K562 treated with DMSO at 1 percent for 48 hours (cell line): ENCODE data around the gene HNF1A. TPM values are rescaled to one million over a fixed set of nuclear protein-coding genes. Genes with fewer than 3 reads are reported as not detected.

Source experiments
- total RNA-seq: library from RNA; unstranded; fragments of 300-600 nt; gene quantifications from 2 replicates; pipeline ENCODE4 v1.2.3, GENCODE V29; 2022; ENCODE audit warnings: low replicate concordance; ENCODE audit errors: extremely low read depth

HNF1A gene, protein sequence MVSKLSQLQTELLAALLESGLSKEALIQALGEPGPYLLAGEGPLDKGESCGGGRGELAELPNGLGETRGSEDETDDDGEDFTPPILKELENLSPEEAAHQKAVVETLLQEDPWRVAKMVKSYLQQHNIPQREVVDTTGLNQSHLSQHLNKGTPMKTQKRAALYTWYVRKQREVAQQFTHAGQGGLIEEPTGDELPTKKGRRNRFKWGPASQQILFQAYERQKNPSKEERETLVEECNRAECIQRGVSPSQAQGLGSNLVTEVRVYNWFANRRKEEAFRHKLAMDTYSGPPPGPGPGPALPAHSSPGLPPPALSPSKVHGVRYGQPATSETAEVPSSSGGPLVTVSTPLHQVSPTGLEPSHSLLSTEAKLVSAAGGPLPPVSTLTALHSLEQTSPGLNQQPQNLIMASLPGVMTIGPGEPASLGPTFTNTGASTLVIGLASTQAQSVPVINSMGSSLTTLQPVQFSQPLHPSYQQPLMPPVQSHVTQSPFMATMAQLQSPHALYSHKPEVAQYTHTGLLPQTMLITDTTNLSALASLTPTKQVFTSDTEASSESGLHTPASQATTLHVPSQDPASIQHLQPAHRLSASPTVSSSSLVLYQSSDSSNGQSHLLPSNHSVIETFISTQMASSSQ
- not detected in 2 replicates for total RNA-seq

DNA sequence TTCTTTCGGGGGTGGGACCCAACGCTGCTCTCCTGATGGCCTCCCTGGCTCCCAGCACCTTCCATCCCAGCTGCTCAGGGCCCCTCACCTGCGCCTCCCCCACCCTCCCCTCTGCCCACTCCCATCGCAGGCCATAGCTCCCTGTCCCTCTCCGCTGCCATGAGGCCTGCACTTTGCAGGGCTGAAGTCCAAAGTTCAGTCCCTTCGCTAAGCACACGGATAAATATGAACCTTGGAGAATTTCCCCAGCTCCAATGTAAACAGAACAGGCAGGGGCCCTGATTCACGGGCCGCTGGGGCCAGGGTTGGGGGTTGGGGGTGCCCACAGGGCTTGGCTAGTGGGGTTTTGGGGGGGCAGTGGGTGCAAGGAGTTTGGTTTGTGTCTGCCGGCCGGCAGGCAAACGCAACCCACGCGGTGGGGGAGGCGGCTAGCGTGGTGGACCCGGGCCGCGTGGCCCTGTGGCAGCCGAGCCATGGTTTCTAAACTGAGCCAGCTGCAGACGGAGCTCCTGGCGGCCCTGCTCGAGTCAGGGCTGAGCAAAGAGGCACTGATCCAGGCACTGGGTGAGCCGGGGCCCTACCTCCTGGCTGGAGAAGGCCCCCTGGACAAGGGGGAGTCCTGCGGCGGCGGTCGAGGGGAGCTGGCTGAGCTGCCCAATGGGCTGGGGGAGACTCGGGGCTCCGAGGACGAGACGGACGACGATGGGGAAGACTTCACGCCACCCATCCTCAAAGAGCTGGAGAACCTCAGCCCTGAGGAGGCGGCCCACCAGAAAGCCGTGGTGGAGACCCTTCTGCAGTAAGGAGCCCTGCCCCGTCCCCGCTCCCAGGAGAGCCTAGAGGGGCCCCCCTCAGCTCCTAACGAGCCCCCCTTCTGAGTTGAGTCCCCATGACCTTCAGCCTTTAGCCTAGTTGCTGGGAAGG lies at the start of gene HNF1A:
Gene HNF1A, plus strand, starts transcription at position 248 of the 924 bp plus-strand sequence. Its CDS starts 226 bp downstream, at position 474.

DNA sequence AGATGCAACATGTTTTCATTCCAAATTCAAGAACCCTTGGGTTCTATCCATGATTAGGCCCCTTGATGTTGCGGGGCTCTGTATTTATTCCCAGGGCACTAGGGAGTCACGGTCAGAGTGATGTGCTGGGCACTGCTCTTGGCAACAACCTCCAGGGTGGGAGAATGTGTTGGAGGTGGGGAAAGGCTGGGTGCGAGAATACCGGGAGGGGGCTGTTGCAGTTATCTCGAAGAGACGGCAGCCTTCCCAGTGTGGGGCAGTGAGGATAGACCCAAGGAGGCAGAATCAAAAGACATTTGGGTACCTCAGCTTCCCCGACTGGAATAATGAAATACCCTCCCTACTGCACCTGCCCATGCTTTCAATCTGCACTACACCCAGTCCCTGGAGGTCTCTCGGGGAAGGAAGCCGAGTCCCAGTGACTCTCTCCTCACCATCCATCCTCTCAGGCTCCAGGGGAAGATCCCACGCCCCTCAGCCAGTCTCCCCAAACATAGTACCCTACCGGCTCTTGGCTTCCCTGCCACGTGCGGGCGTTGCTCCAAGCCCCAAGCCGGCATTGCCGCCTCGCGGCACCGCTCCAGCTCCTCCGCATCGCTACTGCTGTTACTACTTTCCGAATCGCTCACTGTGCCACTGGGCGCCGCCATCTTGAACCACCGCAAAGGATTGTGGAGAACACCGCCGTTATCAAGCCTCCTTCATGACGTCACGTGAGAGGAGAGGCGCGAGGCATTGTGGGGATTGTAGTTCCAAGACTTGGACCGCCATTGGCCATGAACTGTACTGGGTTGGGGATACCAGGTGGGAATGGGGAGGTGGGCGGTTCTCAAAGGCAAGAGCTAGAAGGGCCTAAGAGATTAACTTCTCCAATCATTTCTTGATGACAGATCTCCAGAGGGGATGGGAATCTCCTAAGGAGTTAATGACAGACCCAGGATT lies 37.8 kb downstream of the HNF1A start, which contains the start of gene C12orf43:
Gene C12orf43, minus strand, starts transcription at position 663 of the 942 bp plus-strand sequence. Its CDS starts 13 bp downstream, at position 650.

DNA sequence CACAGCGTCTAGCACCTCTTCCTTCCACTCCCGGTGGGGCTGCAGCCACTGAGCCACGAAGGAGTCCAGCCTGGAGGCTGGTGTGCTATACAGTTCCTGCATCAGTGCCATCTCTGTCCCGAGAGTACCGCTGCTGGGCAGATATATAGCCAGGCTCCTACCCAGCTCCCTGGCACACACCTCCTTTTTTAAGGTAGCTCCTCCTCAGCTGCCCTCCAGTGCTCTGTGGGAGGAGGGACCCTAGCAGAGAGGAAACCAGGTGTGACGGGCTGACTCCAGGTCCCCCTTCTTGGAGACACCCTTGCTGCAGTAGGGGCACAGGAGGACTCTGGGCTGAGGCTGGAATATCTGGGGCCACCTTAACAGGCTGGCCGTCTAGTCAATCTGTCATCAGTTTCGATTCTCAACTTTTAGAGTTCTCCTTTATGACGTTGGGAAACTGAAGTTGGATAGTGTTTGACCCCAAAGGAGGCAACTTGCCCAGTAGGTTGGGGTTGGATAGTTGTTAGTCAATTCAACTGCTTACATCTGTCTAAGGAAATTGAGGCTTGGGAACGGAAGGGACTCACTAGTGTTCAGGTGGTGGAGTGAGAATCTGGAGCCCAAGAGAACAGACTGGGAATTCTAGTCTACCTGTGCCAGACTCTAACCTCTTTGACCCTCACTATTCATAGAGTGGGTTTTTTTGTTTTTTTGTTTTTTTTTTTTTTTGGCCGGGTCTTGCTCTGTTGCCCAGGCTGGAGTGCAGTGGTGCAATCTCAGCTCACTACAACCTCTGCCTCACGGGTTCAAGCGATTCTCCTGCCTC lies 60.7 kb downstream of the HNF1A start, which contains the start of gene OASL:
Gene OASL, minus strand, starts transcription at position 386 of the 808 bp plus-strand sequence. Its CDS starts 275 bp downstream, at position 111.

Other genes starting within 250 kb of the HNF1A start
- not detected in 2 replicates for gene SPPL3, start 74.2 kb upstream of the HNF1A start, total RNA-seq
- gene C12orf43, start 37.9 kb downstream of the HNF1A start, total RNA-seq = not detected in 2 replicates
- not detected in 2 replicates for gene OASL, start 60.7 kb downstream of the HNF1A start, total RNA-seq
- not detected in 2 replicates for gene P2RX7, start 154.3 kb downstream of the HNF1A start, total RNA-seq
- gene P2RX4, start 231.6 kb downstream of the HNF1A start, total RNA-seq = not detected in 2 replicates